Activated CD4-positive, alpha-beta T cell treated with anti-CD3 and anti-CD28 coated beads, Interleukin-2, amount 50 U/mL, for 4 hours (primary cell): ENCODE data around the gene TLCD5.
A peak's percentile ranks its signal among the peaks of the same experiment; 100 is the strongest.

Source experiments
- DNase-seq, 2 experiments: peaks; one replicate each; pipeline ENCODE4 v3.0.0-alpha.2; 2020

The TLCD5 gene

DNA sequence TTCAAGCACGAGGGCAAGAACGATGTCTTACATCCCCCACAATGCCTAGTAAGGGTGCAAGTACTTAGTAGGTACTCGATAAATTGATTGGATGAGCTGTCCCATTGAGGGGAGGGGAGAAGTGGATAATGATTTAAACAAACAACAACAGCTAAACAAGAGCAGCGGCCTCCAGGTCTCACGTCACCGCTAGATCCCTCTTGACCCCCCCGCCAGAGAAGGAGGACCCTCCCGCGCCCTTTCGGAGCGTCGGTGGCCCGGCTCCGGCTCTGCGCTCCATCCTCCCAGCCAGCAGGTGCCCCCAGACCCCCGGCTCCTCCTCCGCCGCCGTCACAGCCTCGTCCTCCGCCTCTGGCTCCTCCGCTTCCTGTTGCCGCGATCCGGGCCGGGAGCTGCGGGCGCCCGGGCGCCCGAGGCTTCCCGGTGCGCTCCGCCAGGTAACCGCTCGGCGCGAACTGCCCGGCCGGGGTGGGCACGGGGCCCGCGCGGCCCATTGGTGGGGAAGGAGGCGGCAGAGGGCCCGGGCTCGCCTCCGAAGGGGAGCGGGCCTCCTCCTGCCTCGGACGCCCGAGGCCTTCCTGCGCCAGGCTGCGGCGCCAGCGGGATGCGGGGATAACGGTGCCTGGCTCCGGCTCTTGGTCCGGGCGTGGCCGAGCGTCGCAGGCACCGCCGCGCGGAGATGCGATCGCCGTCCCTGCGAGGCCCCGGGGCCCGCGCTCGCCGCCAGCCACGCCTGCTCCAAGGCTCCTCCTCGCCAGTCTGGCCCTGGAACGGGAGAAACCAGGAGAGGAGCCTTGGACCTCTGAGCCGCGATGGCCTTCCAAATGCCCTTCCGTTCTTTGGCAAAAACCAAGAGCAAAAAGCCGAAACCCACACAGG lies at the start of gene TLCD5:
Gene TLCD5, plus strand, starts transcription at position 368 of the 879 bp plus-strand sequence. CDS start 2,143 bp downstream, outside the sequence.
- DNase-seq: peak in 1 of 2 experiments; percentile 11

DNA sequence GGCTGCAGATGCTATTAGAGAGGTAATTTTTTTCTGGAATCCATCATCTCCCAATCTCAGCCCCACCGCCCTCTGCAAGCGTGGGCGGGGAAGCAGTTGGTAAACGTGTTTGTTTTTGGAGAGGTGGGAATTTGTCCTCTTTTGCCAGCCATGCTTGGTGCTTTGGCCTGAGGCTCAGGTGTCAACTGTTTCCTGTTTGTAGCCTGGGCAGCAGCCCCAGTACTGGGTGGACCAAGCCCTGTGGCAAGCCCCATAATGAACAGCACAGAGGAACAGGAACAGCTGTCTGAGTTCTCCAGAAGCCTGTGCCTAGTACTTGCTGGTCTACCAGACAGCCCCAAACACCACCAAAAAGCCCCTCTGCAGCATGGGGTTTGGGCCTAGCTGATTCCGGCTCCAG lies 45.6 kb upstream of the TLCD5 start:
- no peak for DNase-seq

DNA sequence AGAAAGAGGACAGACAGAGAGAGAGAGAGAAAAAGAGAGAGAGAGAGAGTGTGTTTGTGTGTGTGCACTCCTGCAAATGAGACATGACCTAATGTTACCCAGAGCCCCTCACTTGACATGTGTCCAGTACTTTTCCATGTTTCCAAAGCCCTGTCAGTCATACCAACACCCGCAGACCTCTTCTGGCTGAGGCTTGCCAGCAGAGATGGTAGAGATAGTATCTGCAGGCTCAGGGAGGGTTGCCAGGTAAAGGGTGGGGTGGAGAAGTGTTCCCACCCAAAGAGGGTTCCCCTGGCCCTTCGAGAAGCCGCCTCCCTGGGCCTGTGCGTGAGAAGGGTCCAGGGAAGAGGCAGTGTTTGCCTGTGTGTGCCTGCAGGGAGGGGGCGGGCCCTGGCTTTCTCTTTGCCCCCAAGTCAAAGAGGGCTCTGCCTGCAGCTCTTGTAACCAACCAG lies 44.5 kb upstream of the TLCD5 start:
- no peak for DNase-seq

DNA sequence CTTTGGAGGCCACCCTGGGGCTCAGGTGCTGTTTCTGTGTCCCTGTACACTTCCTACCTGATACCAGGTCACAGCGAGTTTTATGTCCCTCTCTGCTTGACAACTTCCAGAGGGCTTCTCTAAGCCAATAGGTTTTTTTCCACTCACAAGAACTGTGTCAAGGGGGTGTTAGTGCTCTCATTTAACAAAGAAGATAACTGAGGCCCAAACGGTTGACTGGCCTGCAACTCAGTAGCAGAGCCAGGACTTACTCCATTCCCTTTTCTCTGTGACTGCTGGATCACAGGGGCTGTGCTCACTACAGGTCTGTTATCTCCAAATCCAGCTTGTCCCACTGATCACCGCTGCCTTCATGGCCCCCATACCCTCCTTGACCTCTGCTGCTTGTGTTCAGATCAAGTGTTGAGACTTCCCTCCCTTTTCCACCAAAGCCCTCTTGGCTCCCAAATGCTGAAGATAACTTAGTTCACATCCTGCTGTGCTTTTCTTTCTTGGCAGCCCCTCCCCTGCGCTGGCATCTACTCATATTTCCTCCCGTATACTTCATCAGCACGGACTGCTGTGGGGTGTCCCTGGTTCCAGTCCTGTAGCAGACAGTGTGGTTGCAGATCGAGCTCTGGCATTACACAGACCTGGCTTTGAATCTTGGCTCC lies 43.8 kb upstream of the TLCD5 start:
- DNase-seq: no peak

DNA sequence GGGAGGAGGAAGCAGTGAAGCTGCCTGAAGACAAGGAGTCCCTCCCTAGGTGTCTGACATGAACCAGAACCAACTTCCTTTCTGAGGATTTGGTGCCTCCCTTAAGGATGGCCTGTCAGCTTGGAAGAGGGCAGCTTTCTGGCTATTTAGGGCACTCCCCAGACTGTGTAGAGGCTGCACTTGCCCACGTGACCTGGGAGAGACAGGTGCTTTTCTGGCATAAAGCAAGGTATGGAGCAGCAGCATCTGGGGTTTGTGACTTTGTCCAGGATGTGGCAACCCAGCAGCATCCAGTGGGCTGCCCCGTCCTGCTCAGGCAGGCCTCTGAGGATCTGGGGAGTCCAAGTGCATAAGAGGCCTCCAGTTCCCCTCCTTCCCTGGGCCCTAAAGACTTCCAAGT lies 42.0 kb upstream of the TLCD5 start:
- DNase-seq: no peak

DNA sequence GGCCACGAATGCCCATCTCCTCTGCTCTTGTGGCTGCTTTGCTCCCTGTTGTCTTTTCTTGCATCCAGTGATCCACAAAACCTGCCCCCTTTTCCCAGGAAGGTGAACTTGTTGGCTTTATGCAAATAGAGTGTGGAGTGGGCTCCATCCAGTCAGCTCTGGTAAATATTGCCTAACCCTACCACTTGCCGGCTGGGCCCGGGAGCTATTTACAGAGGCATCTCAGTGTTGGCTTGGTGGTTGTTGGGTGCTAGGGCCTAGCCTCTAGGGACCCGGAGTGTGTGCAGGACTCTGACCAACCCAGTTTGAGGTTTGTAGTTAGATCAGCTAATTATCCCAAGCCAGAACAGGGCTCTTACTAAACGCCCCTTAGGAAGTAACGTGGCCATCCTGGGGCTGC lies 40.8 kb upstream of the TLCD5 start:
- no peak for DNase-seq

DNA sequence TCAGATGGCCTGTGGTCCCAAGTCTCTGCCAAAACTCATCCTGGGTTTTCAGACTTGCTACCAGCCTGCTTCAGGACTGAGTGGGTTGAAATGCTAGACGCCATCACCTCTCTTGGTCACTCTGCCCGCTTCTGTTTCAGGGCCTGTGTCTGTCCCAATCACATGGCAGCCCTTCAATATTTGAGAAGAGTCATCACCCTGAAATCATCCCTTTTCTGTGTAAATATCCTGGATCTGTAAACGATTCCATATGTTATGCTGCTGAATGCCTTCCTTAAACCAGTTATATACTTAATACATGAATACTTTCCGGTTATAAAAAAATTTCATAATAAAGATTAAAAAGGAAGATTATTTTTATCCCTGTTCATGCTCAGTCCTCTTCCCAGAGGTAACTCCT lies 39.8 kb upstream of the TLCD5 start:
- no peak for DNase-seq

DNA sequence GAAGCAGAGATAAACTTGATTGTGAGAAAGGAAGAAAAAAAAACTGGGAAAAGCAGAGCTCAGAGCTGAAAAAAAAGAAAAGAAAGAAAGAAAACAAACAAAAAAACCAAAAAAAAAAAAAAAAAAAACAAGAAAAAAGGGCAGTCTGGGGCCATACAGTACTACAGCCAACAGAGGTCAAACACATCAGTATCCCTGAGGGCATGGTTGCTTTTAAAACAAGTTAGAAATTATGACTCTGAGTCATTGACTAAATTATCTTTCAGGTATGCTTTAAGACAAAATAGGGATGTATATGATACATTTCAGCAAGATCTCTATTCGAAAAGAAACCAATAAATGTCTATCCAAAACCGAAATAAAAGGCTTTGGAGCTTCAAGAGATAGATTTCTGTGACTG lies 37.1 kb upstream of the TLCD5 start:
- DNase-seq: no peak

DNA sequence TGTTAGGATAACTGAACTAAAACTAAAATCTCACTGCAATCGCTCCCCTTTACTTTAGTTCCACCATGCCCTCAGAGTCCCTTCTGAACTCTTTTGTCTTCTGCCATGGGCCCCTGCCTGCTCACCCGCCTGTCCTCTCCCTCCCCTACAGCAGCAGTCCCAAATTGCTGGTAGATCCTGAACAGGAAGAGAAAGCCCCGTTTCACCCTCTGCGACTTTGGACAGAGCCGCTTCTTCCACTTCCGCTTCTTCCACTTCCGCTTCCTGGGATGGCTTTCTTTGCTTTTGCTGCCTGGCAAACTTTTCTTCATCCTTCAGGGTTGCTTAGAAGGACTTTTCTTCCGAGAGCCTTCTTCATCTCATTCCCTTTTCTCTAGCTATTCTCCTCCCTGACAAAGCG lies 35.7 kb upstream of the TLCD5 start:
- DNase-seq: no peak

DNA sequence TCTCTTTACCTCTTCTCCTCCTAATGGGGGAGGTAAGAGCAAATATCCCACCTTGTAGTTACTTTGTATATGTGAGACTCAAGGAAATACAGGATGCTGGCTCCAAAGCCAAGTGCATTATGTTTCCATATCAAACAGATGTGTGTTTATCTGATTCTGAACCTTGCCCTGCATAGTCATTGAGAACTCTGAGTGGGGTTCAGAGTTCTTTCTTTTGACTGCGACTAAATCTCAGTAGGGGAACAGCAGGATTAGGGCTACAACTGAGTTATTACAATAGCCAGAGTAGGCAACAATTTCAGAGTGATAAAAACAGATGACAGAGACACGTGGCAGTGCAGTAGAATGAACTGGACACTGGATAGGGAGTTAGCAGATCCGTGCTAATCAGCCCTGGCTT lies 34.1 kb upstream of the TLCD5 start:
- no peak for DNase-seq

DNA sequence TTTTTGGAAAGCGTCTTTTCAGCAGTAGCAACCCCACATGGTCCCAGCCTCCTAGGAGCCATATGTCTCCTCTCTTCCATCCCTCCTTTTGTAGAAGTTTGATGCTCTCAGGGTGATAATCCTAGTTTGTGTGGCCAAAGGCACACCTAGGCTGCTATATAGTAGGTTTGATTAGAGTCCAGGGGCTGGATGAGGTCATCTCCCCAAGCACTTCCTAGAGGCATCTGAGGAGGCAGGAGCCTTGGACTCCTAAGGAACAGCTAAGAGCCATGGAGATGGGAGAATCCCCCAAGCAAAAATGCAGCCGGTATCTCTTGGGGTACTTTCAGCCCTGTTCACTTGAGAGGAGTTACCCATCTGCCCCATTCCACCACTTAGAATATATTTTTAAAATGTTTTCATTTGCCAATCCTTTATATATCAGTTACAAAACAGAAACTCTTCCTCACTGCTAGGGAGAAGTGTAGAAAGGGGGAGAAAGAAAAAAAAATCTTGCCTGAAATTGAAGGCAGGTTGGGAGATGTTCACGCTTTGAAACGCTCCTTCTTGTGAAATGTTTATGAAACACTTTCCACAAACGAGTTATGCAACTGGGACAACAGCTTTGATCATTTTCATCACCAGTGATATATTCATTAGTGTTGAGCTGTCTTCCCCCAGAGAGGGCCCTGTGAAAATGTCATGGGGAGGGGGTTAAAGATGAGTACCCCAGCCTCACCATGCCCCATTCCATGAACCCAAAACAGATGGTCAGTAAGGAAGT lies 31.9 kb upstream of the TLCD5 start:
- no peak for DNase-seq

DNA sequence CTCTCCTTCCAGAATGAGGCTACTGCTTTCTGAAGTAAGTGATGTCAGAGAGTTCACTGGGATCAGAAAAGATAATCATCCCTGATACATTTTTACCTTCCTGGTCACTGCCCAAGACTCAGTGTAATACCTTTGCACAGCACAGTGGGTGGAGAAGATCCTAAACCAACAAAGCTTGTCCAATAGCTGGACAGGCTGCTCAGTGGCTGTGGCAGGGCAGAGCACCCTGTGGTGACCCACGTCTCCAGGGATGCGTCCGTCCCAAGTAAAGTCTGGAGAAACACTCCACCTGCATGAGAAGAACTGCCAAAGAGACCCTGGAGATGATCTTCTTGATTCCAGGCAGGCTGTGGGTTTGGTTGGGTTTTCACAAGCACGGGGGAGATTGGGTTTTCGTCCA lies 31.0 kb upstream of the TLCD5 start:
- no peak for DNase-seq

DNA sequence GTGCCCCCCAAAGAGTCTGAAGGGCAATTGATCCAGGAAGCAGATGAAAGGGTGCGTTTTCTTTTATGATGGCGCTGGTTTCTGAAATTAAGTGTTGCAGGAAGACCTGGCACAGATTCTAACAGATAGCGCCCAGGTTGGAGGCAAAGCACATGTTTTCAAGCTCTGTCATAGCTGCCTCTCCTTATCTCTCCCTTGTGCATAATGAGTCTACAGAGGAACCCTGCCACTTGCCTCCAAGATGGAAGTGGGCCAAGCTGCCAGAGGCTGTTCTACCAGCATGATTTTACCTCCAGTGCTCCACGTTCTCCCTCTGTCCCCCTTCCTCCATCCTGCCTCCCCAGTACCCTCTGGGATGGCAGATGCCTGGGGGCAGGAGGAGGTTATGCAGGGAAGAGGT lies 30.0 kb upstream of the TLCD5 start:
- no peak for DNase-seq

DNA sequence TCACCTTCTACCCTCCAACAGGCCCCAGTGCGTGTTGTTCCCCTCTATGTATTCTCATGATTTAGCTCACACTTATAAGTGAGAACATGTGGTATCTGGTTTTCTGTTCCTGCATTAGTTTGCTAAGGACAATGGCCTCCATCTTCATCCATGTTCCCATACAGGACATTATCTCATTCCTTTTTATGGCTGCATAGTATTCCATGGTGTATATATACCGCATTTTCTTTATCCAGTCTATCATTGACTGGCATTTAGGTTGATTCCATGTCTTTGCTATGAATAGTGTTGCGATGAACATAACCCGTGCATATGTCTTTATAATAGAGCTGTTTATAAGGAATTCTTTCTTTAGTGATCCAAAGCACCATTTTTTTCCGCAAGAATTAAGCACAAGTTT lies 28.5 kb upstream of the TLCD5 start:
- no peak for DNase-seq

DNA sequence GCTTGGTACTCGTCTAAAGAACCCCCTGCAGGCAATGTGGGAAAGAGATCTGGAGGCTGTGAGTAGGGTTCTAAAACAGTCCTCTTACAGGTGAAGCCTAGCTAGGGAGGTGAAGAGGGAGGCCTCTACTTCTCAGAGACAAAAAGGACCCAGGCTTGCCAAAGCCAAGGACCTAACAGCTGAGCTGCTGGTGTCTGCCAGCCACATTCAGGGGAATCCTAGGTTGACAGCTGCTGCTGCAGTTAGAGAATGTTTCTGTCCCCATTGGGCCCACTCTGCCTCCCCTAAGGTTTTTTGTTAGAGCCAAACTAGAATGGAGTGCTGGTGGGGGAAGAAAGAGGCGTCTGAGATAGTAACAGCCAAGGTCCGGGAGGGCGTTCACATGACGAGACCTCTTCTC lies 26.6 kb upstream of the TLCD5 start:
- no peak for DNase-seq

DNA sequence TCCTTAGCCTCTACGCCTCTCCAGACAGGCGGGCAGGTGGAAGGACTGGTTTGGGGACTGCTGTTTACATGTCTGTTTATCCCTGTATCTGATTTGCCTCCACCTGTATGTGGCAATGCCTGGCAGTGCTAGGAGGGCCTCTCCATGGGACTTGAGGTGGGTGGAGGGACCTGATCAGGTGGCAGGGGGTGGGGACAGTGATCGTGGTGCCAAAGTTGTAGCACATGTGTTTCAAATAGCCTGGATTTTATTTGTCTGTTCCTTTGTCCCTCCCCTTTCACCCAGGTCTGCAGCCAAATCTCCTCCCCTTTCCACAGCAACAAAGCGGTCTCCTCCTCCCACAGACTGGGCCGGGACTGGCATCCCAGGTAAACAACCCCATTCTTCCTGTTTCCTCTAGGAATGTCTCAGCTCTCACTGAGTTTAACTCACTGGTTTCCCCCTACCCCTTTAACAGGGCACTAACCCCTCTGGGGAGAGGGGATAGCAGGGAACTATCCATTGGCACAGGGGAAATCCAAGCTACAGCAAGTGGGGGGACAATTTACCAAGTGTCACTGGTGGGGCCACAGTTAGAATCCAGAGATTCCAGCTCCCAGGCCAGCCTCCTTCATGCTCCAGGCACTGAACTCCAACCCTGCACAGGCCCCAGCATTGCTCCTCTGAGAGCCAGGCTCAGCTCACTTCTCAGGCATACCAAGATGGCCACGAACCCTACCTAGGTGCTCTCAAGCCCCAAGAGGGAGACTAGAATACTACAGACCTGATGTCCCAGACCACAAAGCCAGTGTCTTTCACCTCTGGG lies 22.9 kb upstream of the TLCD5 start:
- DNase-seq: no peak

DNA sequence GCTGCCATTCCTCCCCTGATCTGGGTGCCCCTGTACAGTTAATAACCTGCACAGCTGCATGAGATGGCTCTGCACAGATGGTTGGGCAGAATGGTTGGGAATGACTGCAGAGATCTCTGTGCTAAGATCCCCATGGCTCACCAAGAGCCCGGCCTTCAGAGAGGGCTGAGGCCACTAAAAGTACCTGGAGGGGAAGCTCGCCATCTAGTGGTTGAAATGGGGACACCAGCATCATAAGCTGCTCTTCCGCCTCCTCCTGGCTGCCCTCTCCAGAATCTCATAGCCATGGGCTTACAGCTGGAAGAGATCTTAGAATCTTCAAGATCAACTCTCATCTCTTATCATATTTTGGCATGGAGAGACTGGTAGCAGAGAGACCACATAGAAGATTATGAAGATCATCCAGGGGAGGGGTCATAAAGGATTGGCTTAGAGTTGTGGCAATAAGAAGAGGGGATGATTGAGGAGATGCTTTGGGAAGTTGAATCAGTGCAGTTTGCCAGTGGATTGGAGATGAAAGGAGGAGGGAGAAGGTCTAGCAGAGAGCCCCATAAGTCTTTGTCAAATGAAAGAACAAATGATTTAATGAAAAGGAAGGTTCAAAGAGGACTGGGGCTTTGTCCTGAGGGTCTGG lies 22.0 kb upstream of the TLCD5 start:
- peak; percentile 49 to 52 for DNase-seq

DNA sequence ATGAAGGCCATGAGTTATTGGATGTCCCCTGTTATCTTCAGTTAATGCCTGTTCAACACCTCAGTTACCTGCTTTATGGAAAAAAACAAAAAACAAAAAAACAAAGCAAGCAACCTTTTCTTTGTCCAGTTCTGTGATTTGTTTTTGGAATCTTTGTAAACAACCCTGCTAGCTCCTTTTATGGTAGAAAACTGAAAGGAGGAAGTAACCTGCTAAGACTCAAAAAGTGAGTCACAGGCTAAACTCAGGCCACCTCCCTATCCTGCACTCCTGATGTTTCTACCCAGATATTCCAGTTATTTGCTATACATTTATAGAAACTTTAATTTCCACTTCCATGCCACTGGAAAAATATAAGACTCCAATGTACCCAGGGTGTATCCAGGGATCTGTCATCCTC lies 20.6 kb upstream of the TLCD5 start:
- no peak for DNase-seq

DNA sequence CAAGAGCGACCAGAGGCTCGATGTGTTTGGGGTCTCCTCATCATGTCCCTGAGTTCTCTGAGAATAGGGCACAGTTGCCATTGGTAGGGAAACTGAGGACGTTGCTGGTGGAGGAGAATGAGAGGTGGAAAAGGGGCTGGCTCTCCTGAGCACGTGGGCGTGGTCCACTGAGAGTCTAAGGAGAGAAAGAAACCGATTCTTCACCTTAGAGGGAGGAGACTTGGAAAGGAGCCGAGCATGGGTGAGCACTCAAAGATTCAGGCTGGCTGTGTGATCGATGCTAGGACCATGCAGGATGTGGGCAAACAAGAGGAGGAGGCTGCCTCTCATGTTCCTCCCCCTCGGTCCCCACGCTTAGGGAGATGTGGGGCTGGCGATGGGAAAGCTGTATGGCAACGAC lies 19.8 kb upstream of the TLCD5 start:
- DNase-seq: no peak

DNA sequence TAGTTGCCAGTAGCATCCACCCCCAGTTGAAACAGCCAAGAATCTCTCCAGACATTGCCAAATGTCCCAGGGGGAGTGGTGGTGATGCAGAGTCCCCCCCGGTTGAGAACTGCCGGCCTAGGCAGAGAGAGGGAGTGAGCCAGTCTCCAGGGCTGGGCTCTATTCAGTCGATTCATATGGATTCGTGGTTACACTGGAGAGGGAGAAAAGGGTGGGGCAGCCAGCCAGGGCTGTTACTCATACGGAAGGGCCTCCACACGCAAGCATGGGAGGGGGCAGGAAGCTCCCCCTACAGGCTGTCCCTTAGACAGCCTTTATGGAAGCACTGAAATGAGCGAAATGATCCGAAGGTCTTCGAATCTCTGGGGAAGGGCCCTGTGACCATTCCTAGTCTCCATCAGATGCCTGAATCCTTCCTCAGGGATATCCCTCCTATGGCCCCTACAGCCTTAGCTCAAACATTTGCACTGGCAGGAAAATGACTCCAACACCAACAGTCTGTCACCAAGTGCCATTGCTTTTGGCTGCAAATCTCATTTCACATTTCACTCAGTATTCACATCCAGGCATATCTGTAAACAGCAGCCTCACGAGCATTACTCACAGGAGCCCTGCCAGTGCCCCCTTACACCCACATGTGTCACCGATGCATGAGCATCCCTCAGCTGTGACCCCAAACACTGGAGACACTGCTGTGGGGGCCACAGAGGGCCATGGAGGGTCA lies 18.4 kb upstream of the TLCD5 start:
- DNase-seq: no peak

DNA sequence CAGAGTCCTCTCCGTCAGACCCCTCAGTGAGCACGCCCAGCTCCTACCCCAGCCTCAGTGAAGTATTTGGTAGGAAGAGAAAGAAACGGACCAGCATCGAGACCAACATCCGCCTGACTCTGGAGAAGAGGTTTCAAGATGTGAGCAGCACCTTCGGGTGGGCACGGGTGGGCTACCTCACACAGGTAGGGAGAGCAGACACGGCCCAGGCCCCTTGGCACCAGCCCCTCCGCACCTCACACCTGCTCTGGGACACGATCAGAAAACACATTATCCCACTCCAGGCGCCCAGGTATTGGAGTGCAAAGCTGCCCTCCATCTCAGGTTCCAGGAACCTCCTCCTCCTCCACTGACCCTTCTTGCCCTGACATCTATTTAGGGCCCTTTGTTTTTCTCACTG lies 17.6 kb upstream of the TLCD5 start:
- DNase-seq: no peak

DNA sequence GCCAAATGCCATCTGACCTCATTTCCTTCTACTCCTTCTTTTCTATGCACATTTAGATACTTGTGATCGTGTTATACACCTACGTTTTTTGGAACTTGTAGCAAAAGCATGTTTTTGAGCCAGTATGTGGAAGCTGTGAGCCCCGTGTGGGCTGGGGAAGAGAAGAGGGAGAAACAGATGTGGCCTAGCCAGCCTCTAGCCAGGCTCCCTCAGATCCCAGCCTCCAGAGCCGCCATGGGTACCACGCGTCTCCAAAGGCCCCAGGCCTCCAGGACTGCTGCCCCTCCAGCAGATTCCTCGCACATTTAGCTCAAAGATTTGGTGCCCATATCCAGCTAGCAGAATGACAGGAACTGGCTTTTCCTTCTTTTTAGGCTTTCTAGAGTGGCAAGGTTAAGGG lies 17.0 kb upstream of the TLCD5 start:
- DNase-seq: no peak
